ENCODE measurements around the gene CSF1.

The CSF1 gene

GRCh38 chr1:109901524-109902145 is 9.0 kb upstream of the CSF1 start:
- Histone ChIP-seq H3K4me2 (ENCODE audit: insufficient read depth, low read length) (no peak overlapping the region), H3K4me1 (ENCODE audit: insufficient read depth, low read length) (peaks cover 14% of the 10 kb centered on the region), H3K9ac (ENCODE audit: low read depth, low read length) (no peak overlapping the region), H3K36me3 (ENCODE audit: insufficient read depth, low read length) (no peaks in the 10 kb centered on the region), H2AFZ (ENCODE audit: low read depth, low read length) (no peak overlapping the region), H3K4me3 (ENCODE audit: low read depth in 1 of 2, low read length in 2 of 2) (no peak overlapping the region), H4K20me1 (ENCODE audit: insufficient read depth, low read length) (no peaks in the 10 kb centered on the region), H3K27ac (ENCODE audit: low read length) (no peak overlapping the region), H3K9me3 (ENCODE audit: insufficient read depth, low read length, severe bottlenecking) (no peaks in the 10 kb centered on the region), H3K27me3 (ENCODE audit: insufficient read depth, low read length, poor library complexity) (no peaks in the 10 kb centered on the region), H3K79me2 (ENCODE audit: insufficient read depth, low read length) (no peaks in the 10 kb centered on the region)
- ATAC-seq (ENCODE audit: insufficient read depth, low read depth) (no peak), DNase-seq (no peak)
- TF ChIP-seq EZH2 (IDR thresholded peaks at IDR 0.05; ENCODE audit: borderline replicate concordance, low read depth, low read length, severe bottlenecking) (no peak), CTCF (IDR thresholded peaks at IDR 0.05; ENCODE audit: borderline replicate concordance, extremely low read depth, low read length, poor library complexity, severe bottlenecking) (no peak)

DNA sequence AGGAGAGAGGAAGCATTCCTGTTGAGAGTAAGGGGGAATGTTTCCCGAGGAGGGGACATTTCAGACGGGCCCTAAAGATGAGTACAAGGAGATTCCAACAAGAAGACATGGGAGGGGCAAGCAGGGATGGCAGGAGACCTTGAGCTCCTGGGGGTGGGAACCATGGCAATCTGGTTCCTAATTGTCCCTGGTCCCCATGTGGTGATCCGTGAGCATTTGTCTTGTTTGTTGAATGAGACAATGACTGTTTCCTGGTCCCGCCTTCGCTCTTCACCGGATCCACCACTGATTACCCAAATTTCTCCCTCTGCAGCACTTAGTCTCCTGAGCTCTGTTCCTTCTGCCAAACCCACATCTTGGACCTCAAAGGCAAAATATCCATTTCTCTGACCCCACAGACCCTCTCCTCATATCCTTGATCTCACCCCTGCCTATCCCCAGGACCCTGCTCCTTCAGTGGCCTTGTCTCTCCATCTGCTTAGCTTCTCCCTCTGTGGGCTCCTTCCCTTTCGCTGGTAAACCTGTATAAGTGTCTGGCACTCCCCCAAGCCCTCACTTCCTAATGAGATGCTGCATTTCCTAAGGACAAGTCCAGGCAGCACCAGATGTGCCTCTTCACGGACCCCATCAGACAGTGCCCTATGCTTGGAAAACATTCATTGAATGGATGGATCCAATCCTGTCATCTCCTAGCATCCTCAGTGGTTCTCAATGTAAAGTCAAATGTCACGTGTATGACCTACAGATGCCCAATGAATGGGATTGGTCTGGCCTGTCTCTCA is 8.3 kb upstream of the CSF1 start:
- no peak overlapping the region for H3K4me3 ChIP-seq (ENCODE audit: low read depth in 1 of 2, low read length in 2 of 2)
- H3K9me3 ChIP-seq (ENCODE audit: insufficient read depth, low read length, severe bottlenecking): no peaks in the 10 kb centered on the region
- H3K4me2 ChIP-seq (ENCODE audit: insufficient read depth, low read length): no peak overlapping the region
- H3K9ac ChIP-seq (ENCODE audit: low read depth, low read length): no peak overlapping the region
- no peaks in the 10 kb centered on the region for H3K27me3 ChIP-seq (ENCODE audit: insufficient read depth, low read length, poor library complexity)
- H4K20me1 ChIP-seq (ENCODE audit: insufficient read depth, low read length): no peaks in the 10 kb centered on the region
- H3K36me3 ChIP-seq (ENCODE audit: insufficient read depth, low read length): no peaks in the 10 kb centered on the region
- DNase-seq (no peak), ATAC-seq (ENCODE audit: insufficient read depth, low read depth) (no peak)
- H2AFZ ChIP-seq (ENCODE audit: low read depth, low read length): no peak overlapping the region
- TF ChIP-seq CTCF (IDR thresholded peaks at IDR 0.05; ENCODE audit: borderline replicate concordance, extremely low read depth, low read length, poor library complexity, severe bottlenecking) (no peak), EZH2 (IDR thresholded peaks at IDR 0.05; ENCODE audit: borderline replicate concordance, low read depth, low read length, severe bottlenecking) (no peak)
- H3K79me2 ChIP-seq (ENCODE audit: insufficient read depth, low read length): no peaks in the 10 kb centered on the region
- peaks cover 21% of the 10 kb centered on the region for H3K4me1 ChIP-seq (ENCODE audit: insufficient read depth, low read length)
- no peak overlapping the region for H3K27ac ChIP-seq (ENCODE audit: low read length)

- no peak for TF ChIP-seq EZH2 (IDR thresholded peaks at IDR 0.05; ENCODE audit: borderline replicate concordance, low read depth, low read length, severe bottlenecking)
- TF ChIP-seq CTCF (IDR thresholded peaks at IDR 0.05; ENCODE audit: borderline replicate concordance, extremely low read depth, low read length, poor library complexity, severe bottlenecking): no peak
- Histone ChIP-seq H3K79me2 (ENCODE audit: insufficient read depth, low read length) (no peaks in the 10 kb centered on the region), H3K27ac (ENCODE audit: low read length) (no peak overlapping the region), H2AFZ (ENCODE audit: low read depth, low read length) (no peak overlapping the region), H3K4me2 (ENCODE audit: insufficient read depth, low read length) (no peak overlapping the region), H3K9ac (ENCODE audit: low read depth, low read length) (no peak overlapping the region), H3K9me3 (ENCODE audit: insufficient read depth, low read length, severe bottlenecking) (no peaks in the 10 kb centered on the region), H3K36me3 (ENCODE audit: insufficient read depth, low read length) (no peaks in the 10 kb centered on the region), H3K27me3 (ENCODE audit: insufficient read depth, low read length, poor library complexity) (no peaks in the 10 kb centered on the region), H3K4me3 (ENCODE audit: low read depth in 1 of 2, low read length in 2 of 2) (no peak overlapping the region), H4K20me1 (ENCODE audit: insufficient read depth, low read length) (no peaks in the 10 kb centered on the region), H3K4me1 (ENCODE audit: insufficient read depth, low read length) (peaks cover 25% of the 10 kb centered on the region)
- no peak for DNase-seq
- ATAC-seq (ENCODE audit: insufficient read depth, low read depth): no peak
Observed at GRCh38 chr1:109903376-109903930, 7.2 kb upstream of the CSF1 start.
